KMS-11 (cell line): ENCODE data around the gene RPL21.

Experiments
- H2AFZ ChIP-seq: fragments of 200-600 bp; sonication (generic); 2 replicates; pipeline ENCODE4 v1.6.1; 2016; ENCODE audit warnings: antibody characterized with exemption, mixed run types, low read depth
- H3K27ac ChIP-seq: fragments of 200-600 bp; sonication (generic); 2 replicates; pipeline ENCODE4 v1.6.1; 2016; ENCODE audit warnings: mild to moderate bottlenecking, mixed run types
- H3K27me3 ChIP-seq: fragments of 200-600 bp; sonication (generic); 2 replicates; pipeline ENCODE4 v1.6.1; 2017; ENCODE audit warnings: mild to moderate bottlenecking, low read depth, mixed run types, moderate library complexity; ENCODE audit not compliant: insufficient read depth
- H3K36me3 ChIP-seq: fragments of 200-600 bp; sonication (generic); 2 replicates; pipeline ENCODE4 v1.6.1; 2017; ENCODE audit warnings: mild to moderate bottlenecking, mixed run types; ENCODE audit not compliant: insufficient read depth
- H3K4me1 ChIP-seq: fragments of 200-600 bp; sonication (generic); 2 replicates; pipeline ENCODE4 v1.6.1; 2016; ENCODE audit warnings: mild to moderate bottlenecking, low read depth, mixed run types; ENCODE audit not compliant: poor library complexity, severe bottlenecking
- H3K4me2 ChIP-seq: fragments of 200-600 bp; sonication (generic); 2 replicates; pipeline ENCODE4 v1.7.0; 2016; ENCODE audit warnings: mild to moderate bottlenecking, mixed run types
- H3K4me3 ChIP-seq: fragments of 200-600 bp; sonication (generic); IDR thresholded peaks from 2 replicates; pipeline ENCODE4 v1.6.1; 2017; ENCODE audit warnings: low read depth, low read length, mixed read lengths; ENCODE audit not compliant: insufficient read depth
- H3K79me2 ChIP-seq: fragments of 200-600 bp; sonication (generic); 2 replicates; pipeline ENCODE4 v1.6.1; 2016; ENCODE audit warnings: low read depth, mixed run types; ENCODE audit not compliant: insufficient read depth
- H3K9ac ChIP-seq: fragments of 200-600 bp; sonication (generic); 2 replicates; pipeline ENCODE4 v1.6.1; 2016; ENCODE audit warnings: mild to moderate bottlenecking, mixed run types
- H4K20me1 ChIP-seq: fragments of 200-600 bp; sonication (generic); 2 replicates; pipeline ENCODE4 v1.6.1; 2016; ENCODE audit warnings: mild to moderate bottlenecking, mixed run types; ENCODE audit not compliant: insufficient read depth
- TF ChIP-seq, protein P1 (sequence below): fragments of 200-600 bp; sonication (generic); conservative IDR thresholded peaks from 2 replicates; pipeline ENCODE4 v1.6.1; 2017; ENCODE audit warnings: low read depth, mild to moderate bottlenecking, antibody characterized with exemption, low read length, moderate library complexity, mixed read lengths

Gene RPL21

DNA sequence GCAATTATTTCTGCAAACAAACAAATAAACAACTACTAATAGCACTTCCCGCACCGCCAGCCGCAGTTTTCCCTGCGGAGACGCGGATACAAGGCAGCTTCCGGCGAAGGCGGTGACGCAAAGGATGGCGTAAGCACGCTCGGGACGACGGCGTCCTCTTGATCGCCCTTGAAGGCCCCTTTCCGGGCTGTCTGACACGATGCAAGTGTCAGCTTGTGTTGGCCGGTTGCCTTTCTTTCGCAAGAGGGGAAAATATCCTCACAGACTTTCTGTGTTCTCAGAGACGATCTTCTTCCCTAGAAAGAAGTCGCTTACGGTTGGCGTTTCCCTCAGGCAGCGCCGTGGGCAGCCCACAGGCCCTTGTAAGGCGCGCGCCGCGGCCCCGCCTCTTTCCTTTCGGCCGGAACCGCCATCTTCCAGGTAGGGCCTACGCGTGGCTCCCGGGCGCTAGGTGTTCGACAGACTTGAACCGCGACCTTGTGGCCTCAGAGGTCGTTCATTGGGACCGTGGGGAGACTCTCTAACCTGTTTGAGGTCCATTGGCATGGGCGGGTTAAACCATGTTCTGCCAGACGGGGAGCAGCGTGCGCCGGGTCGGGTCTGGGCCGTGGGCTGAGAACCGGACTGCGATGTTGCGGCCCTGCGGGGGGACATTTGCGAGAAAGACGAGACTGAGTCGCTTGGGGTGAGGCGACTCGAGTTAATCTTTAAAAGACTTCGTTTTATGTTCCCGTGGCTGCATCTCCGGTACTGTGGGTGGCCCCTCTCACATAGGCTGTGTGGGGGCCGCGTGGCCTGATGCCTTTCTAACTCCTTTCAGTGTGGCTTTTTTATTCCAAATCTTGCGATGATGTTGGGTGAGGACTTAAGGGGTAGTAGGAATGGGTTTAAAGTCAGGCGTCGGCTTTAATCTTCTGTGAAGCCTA lies at the start of gene RPL21:
Gene RPL21, plus strand, starts transcription at position 393 of the 926 bp plus-strand sequence. CDS start 2,219 bp downstream, outside the sequence.
- H3K4me3 ChIP-seq: no peak within 1 kb of the TSS
- H3K4me1 ChIP-seq: peaks cover 14% of the 10 kb centered on the region
- 0 out of 2 replicates have a peak, but pooled peaks cover 10% of the 10 kb centered on the region for H4K20me1 ChIP-seq
- H3K4me2 ChIP-seq: peak within 1 kb of the TSS; percentile 90
- peak within 1 kb of the TSS; percentile 88 for H3K27ac ChIP-seq
- peak within 1 kb of the TSS; percentile 100 for H3K9ac ChIP-seq
- TF ChIP-seq, protein P1, sequence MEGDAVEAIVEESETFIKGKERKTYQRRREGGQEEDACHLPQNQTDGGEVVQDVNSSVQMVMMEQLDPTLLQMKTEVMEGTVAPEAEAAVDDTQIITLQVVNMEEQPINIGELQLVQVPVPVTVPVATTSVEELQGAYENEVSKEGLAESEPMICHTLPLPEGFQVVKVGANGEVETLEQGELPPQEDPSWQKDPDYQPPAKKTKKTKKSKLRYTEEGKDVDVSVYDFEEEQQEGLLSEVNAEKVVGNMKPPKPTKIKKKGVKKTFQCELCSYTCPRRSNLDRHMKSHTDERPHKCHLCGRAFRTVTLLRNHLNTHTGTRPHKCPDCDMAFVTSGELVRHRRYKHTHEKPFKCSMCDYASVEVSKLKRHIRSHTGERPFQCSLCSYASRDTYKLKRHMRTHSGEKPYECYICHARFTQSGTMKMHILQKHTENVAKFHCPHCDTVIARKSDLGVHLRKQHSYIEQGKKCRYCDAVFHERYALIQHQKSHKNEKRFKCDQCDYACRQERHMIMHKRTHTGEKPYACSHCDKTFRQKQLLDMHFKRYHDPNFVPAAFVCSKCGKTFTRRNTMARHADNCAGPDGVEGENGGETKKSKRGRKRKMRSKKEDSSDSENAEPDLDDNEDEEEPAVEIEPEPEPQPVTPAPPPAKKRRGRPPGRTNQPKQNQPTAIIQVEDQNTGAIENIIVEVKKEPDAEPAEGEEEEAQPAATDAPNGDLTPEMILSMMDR: no peak
- peaks cover 5% of the 10 kb centered on the region; the same call in 1 of the 2 replicates for H3K36me3 ChIP-seq
- peaks cover 41% of the 10 kb centered on the region for H3K79me2 ChIP-seq
- H3K27me3 ChIP-seq: no peaks in the 10 kb centered on the region
- peak within 1 kb of the TSS; percentile 61 for H2AFZ ChIP-seq

DNA sequence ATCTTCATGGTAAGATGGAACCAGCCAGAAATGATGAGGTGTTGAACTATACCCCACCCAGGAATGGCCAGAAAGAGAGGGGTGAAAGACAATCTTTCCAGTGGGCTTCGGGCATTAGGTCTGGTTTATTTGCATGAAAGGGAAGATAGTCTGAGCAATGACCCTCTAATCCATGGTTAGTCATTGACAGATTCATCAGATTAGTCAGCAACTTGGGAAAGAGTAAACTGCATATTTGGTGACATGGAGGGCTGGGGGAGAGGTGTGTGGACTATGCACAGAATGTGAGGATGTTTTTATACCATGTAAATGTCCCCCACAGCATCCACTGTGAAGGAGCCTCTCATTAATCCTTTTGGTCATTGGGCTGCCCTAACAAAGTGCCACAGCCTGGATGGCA lies 49.7 kb upstream of the RPL21 start:
- Histone ChIP-seq H3K27me3 (no peaks in the 10 kb centered on the region), H3K27ac (no peak overlapping the region), H4K20me1 (no peaks in the 10 kb centered on the region), H3K79me2 (no peaks in the 10 kb centered on the region), H3K36me3 (no peaks in the 10 kb centered on the region), H3K4me3 (no peak overlapping the region), H3K4me1 (no peaks in the 10 kb centered on the region), H3K4me2 (no peak overlapping the region), H2AFZ (no peak overlapping the region), H3K9ac (no peak overlapping the region)
- TF ChIP-seq, protein P1: no peak

DNA sequence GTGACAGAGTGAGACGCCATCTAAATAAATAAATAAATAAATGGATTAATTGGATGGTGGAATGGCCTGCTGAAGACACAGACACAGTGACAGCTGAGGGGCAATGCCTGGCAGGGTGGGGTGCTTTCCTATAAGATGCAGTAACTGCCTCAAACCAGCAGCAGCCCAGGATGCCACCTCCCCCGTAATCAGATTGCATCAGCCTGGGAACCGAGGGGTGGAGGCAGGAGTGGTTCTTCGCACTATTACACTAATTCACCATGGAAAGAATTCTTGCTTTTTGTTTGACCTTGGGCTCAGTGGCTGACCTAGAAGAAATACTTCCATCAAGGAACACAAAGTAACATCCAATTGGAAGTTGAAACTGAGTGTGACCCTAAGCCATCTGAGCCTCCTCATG lies 48.2 kb upstream of the RPL21 start:
- Histone ChIP-seq H3K4me1 (no peaks in the 10 kb centered on the region), H4K20me1 (no peaks in the 10 kb centered on the region)

DNA sequence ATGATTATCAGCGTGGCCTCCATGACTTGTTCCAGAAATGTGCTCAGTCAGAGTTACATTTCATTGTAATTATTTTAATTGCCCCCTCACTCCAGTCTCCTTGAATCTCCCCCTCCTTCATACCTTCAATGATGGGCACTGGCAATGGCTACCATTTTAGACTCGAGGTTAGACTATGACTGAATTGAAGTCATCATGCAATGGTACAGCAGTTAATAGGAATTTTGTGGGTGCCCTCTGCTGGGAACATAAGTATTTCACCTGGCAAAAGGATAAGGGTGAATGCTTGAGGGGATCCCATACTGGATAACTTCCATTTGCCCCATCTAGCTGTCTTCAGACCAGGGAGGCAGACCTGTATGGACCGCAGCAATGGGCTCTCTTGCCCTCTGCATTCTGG lies 47.5 kb upstream of the RPL21 start:
- H3K27ac ChIP-seq: no peak overlapping the region
- no peak overlapping the region for H3K4me3 ChIP-seq
- H3K36me3 ChIP-seq: no peaks in the 10 kb centered on the region
- no peak overlapping the region for H3K4me2 ChIP-seq
- no peaks in the 10 kb centered on the region for H3K27me3 ChIP-seq
- no peaks in the 10 kb centered on the region for H3K4me1 ChIP-seq
- no peak overlapping the region for H3K9ac ChIP-seq
- H3K79me2 ChIP-seq: no peaks in the 10 kb centered on the region
- H4K20me1 ChIP-seq: no peaks in the 10 kb centered on the region
- TF ChIP-seq, protein P1: no peak
- H2AFZ ChIP-seq: no peak overlapping the region

More for the DNA sequence above, 48.2 kb upstream of the RPL21 start:
- H3K4me3 ChIP-seq: no peak overlapping the region
- H2AFZ ChIP-seq: no peak overlapping the region
- H3K9ac ChIP-seq: no peak overlapping the region
- no peaks in the 10 kb centered on the region for H3K27me3 ChIP-seq
- H3K27ac ChIP-seq: no peak overlapping the region
- TF ChIP-seq, protein P1: no peak
- H3K79me2 ChIP-seq: no peaks in the 10 kb centered on the region
- H3K36me3 ChIP-seq: no peaks in the 10 kb centered on the region
- no peak overlapping the region for H3K4me2 ChIP-seq
